Measurements from ENCODE around the gene AKAP6. TPM values are rescaled to one million over a fixed set of nuclear protein-coding genes. Genes with fewer than 3 reads are reported as not detected.

Gene AKAP6
- total and polyA plus RNA-seq, 4 donors, result 0.42 to 3.2 (median 1.7) TPM

DNA sequence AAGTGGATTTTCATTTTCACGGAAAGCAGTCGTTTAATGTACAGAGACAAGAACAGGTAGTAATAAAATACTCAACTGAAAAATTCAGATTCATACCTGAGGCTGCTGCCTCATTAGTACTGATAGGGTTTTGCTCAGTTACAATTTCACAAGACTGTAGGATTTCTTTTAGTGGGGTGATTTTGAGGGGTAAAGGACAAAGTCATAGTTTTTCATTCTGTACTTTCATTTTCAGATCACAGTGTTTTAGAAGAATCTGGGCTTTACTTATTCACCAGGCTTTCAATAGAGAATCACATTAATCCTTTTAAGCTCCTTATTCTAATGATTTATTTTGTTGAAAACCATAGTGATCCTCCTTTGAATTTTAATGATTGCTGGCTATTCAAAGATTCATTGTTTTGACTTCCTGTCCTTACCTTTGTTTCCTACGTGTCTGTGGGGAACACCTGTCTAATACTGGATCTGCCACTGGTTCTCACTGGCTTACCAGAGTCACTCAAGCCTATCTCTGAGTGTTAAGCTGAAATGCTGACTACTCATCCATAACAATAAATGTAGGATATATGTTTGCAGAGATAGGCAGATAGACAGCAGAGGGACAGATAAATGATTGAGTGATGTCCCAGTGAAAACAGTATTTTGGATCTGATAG is 365.8 kb downstream of the AKAP6 start (continued):
- TF ChIP-seq, protein P1, sequence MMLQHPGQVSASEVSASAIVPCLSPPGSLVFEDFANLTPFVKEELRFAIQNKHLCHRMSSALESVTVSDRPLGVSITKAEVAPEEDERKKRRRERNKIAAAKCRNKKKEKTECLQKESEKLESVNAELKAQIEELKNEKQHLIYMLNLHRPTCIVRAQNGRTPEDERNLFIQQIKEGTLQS (IDR thresholded peaks at IDR 0.05), result no peak

DNA sequence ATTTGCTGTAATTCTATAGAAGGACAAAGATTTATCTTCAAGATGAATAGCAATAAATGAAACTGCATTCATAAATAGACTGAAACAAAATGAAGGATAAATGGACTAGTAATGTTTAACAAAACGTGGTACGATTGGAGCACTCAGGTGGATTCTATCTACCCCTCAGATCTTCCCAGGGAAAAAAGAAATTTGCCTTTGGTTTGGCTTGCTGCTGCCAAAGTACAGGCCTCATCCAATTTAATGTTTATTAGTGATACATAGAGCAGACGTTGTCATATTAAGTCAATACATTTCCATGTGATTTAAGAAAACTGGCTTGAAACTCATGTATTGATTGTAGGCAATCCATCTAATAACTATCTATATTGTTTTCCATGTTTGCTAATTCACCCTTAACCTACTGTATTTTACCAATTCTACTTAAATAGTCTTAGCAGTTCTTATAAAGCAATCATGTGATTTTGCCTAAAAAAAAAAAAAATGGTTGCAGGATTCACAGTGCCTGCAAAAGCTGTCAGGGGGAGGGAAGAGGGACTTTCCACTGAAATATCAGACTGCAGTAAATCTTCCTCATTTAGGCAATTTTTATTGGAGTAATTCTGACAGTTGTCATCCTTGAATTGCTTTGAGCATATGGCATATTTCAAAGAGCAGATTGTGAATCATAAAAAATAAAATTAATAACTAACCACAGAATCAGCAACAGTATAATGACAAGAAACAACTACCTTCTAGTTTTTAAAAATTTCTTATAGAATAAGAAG is 367.4 kb downstream of the AKAP6 start:
- 94% methylated on average over 3 of the region's 3 CpGs for WGBS
- H3K4me1 ChIP-seq (ENCODE audit: control insufficient read depth in 4 of 4, insufficient read depth in 4 of 4, low read length in 3 of 4), result no peaks in the 10 kb centered on the region
- no peaks in the 10 kb centered on the region for H3K27me3 ChIP-seq (ENCODE audit: control insufficient read depth in 4 of 4, insufficient read depth in 4 of 4, low read length in 3 of 4)
- no peak overlapping the region for H3K4me3 ChIP-seq (ENCODE audit: low read depth in 1 of 3, low read length in 3 of 3)
- no peak for DNase-seq (ENCODE audit: low spot score)
- H3K27ac ChIP-seq (ENCODE audit: low read depth in 1 of 2, low read length in 2 of 2), result no peak overlapping the region
- H3K36me3 ChIP-seq (ENCODE audit: control insufficient read depth in 4 of 4, insufficient read depth in 3 of 4, low read depth in 1 of 4, low read length in 3 of 4), result no peaks in the 10 kb centered on the region
- TF ChIP-seq YY1 (IDR thresholded peaks at IDR 0.05) (no peak), HNF4A (conservative IDR thresholded peaks at IDR 0.05) (no peak), TAF1 (conservative IDR thresholded peaks at IDR 0.05) (no peak), JUND (IDR thresholded peaks at IDR 0.05) (no peak), SP1 (IDR thresholded peaks at IDR 0.05) (no peak), RAD21 (IDR thresholded peaks at IDR 0.05) (no peak), RXRA (IDR thresholded peaks at IDR 0.05) (no peak)
- TF ChIP-seq, protein P2, sequence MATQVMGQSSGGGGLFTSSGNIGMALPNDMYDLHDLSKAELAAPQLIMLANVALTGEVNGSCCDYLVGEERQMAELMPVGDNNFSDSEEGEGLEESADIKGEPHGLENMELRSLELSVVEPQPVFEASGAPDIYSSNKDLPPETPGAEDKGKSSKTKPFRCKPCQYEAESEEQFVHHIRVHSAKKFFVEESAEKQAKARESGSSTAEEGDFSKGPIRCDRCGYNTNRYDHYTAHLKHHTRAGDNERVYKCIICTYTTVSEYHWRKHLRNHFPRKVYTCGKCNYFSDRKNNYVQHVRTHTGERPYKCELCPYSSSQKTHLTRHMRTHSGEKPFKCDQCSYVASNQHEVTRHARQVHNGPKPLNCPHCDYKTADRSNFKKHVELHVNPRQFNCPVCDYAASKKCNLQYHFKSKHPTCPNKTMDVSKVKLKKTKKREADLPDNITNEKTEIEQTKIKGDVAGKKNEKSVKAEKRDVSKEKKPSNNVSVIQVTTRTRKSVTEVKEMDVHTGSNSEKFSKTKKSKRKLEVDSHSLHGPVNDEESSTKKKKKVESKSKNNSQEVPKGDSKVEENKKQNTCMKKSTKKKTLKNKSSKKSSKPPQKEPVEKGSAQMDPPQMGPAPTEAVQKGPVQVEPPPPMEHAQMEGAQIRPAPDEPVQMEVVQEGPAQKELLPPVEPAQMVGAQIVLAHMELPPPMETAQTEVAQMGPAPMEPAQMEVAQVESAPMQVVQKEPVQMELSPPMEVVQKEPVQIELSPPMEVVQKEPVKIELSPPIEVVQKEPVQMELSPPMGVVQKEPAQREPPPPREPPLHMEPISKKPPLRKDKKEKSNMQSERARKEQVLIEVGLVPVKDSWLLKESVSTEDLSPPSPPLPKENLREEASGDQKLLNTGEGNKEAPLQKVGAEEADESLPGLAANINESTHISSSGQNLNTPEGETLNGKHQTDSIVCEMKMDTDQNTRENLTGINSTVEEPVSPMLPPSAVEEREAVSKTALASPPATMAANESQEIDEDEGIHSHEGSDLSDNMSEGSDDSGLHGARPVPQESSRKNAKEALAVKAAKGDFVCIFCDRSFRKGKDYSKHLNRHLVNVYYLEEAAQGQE (IDR thresholded peaks at IDR 0.05), result no peak
- TF ChIP-seq, protein P3, sequence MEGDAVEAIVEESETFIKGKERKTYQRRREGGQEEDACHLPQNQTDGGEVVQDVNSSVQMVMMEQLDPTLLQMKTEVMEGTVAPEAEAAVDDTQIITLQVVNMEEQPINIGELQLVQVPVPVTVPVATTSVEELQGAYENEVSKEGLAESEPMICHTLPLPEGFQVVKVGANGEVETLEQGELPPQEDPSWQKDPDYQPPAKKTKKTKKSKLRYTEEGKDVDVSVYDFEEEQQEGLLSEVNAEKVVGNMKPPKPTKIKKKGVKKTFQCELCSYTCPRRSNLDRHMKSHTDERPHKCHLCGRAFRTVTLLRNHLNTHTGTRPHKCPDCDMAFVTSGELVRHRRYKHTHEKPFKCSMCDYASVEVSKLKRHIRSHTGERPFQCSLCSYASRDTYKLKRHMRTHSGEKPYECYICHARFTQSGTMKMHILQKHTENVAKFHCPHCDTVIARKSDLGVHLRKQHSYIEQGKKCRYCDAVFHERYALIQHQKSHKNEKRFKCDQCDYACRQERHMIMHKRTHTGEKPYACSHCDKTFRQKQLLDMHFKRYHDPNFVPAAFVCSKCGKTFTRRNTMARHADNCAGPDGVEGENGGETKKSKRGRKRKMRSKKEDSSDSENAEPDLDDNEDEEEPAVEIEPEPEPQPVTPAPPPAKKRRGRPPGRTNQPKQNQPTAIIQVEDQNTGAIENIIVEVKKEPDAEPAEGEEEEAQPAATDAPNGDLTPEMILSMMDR (IDR thresholded peaks at IDR 0.05; ENCODE audit: low read depth, low read length, missing input control), result no peak
- TF ChIP-seq, protein P4, sequence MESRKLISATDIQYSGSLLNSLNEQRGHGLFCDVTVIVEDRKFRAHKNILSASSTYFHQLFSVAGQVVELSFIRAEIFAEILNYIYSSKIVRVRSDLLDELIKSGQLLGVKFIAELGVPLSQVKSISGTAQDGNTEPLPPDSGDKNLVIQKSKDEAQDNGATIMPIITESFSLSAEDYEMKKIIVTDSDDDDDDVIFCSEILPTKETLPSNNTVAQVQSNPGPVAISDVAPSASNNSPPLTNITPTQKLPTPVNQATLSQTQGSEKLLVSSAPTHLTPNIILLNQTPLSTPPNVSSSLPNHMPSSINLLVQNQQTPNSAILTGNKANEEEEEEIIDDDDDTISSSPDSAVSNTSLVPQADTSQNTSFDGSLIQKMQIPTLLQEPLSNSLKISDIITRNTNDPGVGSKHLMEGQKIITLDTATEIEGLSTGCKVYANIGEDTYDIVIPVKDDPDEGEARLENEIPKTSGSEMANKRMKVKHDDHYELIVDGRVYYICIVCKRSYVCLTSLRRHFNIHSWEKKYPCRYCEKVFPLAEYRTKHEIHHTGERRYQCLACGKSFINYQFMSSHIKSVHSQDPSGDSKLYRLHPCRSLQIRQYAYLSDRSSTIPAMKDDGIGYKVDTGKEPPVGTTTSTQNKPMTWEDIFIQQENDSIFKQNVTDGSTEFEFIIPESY (IDR thresholded peaks at IDR 0.05), result no peak
- TF ChIP-seq, protein P5, sequence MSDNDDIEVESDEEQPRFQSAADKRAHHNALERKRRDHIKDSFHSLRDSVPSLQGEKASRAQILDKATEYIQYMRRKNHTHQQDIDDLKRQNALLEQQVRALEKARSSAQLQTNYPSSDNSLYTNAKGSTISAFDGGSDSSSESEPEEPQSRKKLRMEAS (IDR thresholded peaks at IDR 0.05), result no peak
- H3K9me3 ChIP-seq (ENCODE audit: control insufficient read depth in 4 of 4, low read length in 3 of 4), result no peaks in the 10 kb centered on the region
- no peak overlapping the region for H3K9ac ChIP-seq (ENCODE audit: low read depth in 1 of 2, low read length in 2 of 2)
